Measurements from ENCODE around the gene DNAH3. TPM values are rescaled to one million over a fixed set of nuclear protein-coding genes. Genes with fewer than 3 reads are reported as not detected.
"Not testable (repeated sequence)": the region's sequence is repeated elsewhere in the genome, so short reads cannot be mapped to it uniquely, and the experiment has no call there.

The DNAH3 gene
- total RNA-seq (10 to 100 TPM; 19.9 to 21.2 TPM), polyA plus RNA-seq (ENCODE audit: insufficient read depth, low read depth, low replicate concordance) (11.7 TPM)
- long read RNA-seq, donor 1, partial matches to known transcripts = 16 of 30 reads
- long read RNA-seq, donor 1, other reads (novel, unspliced or antisense) = 14 of 30 reads
- long read RNA-seq, donor 2 = 0 reads

DNA sequence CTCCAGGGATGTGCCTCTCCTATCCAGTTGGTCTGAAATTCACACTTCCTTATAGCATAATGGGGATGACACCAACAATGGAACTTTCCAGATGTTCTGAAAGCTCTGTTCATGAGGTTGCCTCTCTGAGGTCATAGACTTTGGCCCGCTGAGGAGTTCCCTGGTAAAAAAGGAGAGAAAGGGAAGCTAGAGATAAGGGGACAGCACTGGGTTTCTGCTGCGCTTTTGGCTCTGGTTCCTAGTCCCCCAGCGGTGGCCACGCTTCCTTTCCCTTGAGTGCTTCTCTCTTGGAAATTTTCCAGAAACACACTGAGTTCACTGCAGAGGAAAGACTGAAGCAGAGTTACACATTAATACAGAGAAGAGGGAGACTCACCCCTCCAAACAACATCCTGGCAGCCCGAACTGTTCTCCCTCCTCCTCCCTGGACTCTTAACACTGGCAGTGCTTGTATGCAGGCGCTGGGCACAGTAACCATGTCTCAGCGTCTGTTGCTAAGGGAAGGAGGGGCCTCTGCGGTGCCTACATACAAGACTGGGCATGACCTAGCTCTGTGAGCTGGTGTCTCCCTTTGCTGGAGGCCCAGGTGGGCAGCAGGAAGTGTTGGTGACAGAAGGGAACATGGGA, at the start of gene DNAH3:
TSS of gene DNAH3 (minus strand) at position 472 of the 627 bp plus-strand sequence. CDS start 527 bp downstream, outside the sequence.
- Histone ChIP-seq H3K27ac (no peak within 1 kb of the TSS), H3K36me3 (ENCODE audit: low read depth, missing control alignments) (no peaks in the 10 kb centered on the region), H3K9me3 (no peaks in the 10 kb centered on the region), H3K4me1 (no peaks in the 10 kb centered on the region), H3K27me3 (no peaks in the 10 kb centered on the region), H3K4me3 (no peak within 1 kb of the TSS)
- 35 to 49% methylated on average over 5 to 8 of the region's 8 CpGs for WGBS, 2 donors
- intact Hi-C loops (cut with DNase I; ENCODE audit: low total_unique reads) = loop anchor here (10.0 kb wide), 1 partner anchor 154 kb away; no protein-coding TSS in a partner anchor
- no peak for TF ChIP-seq POLR2A (IDR thresholded peaks at IDR 0.05)
- TF ChIP-seq, protein P1, sequence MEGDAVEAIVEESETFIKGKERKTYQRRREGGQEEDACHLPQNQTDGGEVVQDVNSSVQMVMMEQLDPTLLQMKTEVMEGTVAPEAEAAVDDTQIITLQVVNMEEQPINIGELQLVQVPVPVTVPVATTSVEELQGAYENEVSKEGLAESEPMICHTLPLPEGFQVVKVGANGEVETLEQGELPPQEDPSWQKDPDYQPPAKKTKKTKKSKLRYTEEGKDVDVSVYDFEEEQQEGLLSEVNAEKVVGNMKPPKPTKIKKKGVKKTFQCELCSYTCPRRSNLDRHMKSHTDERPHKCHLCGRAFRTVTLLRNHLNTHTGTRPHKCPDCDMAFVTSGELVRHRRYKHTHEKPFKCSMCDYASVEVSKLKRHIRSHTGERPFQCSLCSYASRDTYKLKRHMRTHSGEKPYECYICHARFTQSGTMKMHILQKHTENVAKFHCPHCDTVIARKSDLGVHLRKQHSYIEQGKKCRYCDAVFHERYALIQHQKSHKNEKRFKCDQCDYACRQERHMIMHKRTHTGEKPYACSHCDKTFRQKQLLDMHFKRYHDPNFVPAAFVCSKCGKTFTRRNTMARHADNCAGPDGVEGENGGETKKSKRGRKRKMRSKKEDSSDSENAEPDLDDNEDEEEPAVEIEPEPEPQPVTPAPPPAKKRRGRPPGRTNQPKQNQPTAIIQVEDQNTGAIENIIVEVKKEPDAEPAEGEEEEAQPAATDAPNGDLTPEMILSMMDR (IDR thresholded peaks at IDR 0.05) = no peak
- DNase-seq = no peak

DNA sequence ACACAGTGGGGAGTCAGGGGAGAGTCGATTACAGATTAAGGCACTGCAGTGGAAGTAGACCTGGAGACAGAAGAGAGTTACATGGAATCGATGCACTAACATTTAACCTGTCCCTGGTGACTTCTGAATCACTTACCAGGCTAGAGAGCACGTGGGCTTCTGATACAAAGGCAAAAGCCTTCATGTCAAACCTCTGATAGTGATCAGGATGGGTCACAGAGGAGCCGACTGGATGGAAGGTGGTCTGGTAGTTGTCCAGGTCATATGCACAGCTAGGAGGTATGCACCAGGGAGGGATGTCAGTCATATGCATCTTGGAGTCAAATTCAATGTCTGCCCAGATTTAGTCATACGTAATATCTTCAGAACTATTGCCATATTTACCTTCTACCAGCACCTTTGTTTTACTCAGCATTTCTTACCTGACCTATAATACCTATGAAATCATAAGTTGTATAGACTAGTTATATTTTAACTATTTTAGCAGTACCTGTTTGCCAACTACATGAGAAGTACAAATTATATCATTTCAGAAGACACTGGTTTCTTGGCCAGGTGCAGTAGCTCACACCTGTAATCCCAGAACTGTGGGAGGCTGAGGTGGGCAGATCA, 49.1 kb upstream of the DNAH3 start:
- no peak for DNase-seq
- intact Hi-C loops (cut with DNase I; ENCODE audit: low total_unique reads) = no loop called here
- TF ChIP-seq, protein P1 (IDR thresholded peaks at IDR 0.05) = no peak
- TF ChIP-seq POLR2A (IDR thresholded peaks at IDR 0.05) = no peak
- no peaks in the 10 kb centered on the region for H3K27me3 ChIP-seq
- no peak overlapping the region for H3K27ac ChIP-seq
- H3K36me3 ChIP-seq (ENCODE audit: low read depth, missing control alignments) = no peaks in the 10 kb centered on the region
- no peak overlapping the region for H3K4me3 ChIP-seq
- WGBS, 2 donors = 77 to 84% methylated on average over 5 of the region's 5 CpGs
- no peaks in the 10 kb centered on the region for H3K4me1 ChIP-seq
- H3K9me3 ChIP-seq = no peaks in the 10 kb centered on the region

GRCh38 chr16:21197621-21198020, 47.0 kb upstream of the DNAH3 start:
- Histone ChIP-seq H3K4me3 (no peak overlapping the region), H3K27ac (no peak overlapping the region), H3K4me1 (no peaks in the 10 kb centered on the region), H3K27me3 (no peaks in the 10 kb centered on the region), H3K36me3 (ENCODE audit: low read depth, missing control alignments) (no peaks in the 10 kb centered on the region), H3K9me3 (no peaks in the 10 kb centered on the region)
- intact Hi-C loops (cut with DNase I; ENCODE audit: low total_unique reads) = no loop called here
- TF ChIP-seq POLR2A (IDR thresholded peaks at IDR 0.05) = no peak
- TF ChIP-seq, protein P1 (IDR thresholded peaks at IDR 0.05) = no peak
- no peak for DNase-seq
- 60 to 70% methylated on average over 3 of the region's 3 CpGs for WGBS, 2 donors

GRCh38 chr16:21197112-21197511, 46.5 kb upstream of the DNAH3 start:
- H3K27ac ChIP-seq = no peak overlapping the region
- no peaks in the 10 kb centered on the region for H3K36me3 ChIP-seq (ENCODE audit: low read depth, missing control alignments)
- 82 to 92% methylated on average over 1 of the region's 1 CpG for WGBS, 2 donors
- H3K27me3 ChIP-seq = no peaks in the 10 kb centered on the region
- no peaks in the 10 kb centered on the region for H3K4me1 ChIP-seq
- no peaks in the 10 kb centered on the region for H3K9me3 ChIP-seq
- intact Hi-C loops (cut with DNase I; ENCODE audit: low total_unique reads) = no loop called here
- no peak for DNase-seq
- no peak overlapping the region for H3K4me3 ChIP-seq
- no peak for TF ChIP-seq POLR2A (IDR thresholded peaks at IDR 0.05)
- TF ChIP-seq, protein P1 (IDR thresholded peaks at IDR 0.05) = no peak

GRCh38 chr16:21195330-21195729, 44.7 kb upstream of the DNAH3 start:
- H3K4me1 ChIP-seq; H3K27ac ChIP-seq; intact Hi-C loops (cut with DNase I; ENCODE audit: low total_unique reads); H3K4me3 ChIP-seq; H3K36me3 ChIP-seq (ENCODE audit: low read depth, missing control alignments); H3K27me3 ChIP-seq; DNase-seq; H3K9me3 ChIP-seq: not testable (repeated sequence)
- 71 to 75% methylated on average over 8 of the region's 8 CpGs for WGBS, 2 donors

Data from testis (tissue), 5 donors.